Testis (tissue), 2 donors: ENCODE data around the gene DMC1.

ENCODE experiments used
- POLR2A ChIP-seq: fragments of 450-650 bp; IDR thresholded peaks from one replicate; pipeline ENCODE4 v1.6.1; 2017; ENCODE audit warnings: antibody characterized with exemption, mild to moderate bottlenecking, moderate library complexity
- TF ChIP-seq, protein P1 (sequence below), 3 experiments: fragments of 450-650 bp in 2 of 3; fragments of 200-600 bp in 1 of 3; sonication (generic) in 1 of 3; IDR thresholded peaks; one replicate each; pipeline ENCODE4 v1.5.1; 2016 to 2019; ENCODE audit warnings: antibody characterized with exemption in 3 of 3, mild to moderate bottlenecking in 2 of 3, moderate library complexity in 1 of 3

GRCh38 chr22:38614332-38615063, 44.5 kb upstream of the DMC1 start:
- TF ChIP-seq, protein P1, sequence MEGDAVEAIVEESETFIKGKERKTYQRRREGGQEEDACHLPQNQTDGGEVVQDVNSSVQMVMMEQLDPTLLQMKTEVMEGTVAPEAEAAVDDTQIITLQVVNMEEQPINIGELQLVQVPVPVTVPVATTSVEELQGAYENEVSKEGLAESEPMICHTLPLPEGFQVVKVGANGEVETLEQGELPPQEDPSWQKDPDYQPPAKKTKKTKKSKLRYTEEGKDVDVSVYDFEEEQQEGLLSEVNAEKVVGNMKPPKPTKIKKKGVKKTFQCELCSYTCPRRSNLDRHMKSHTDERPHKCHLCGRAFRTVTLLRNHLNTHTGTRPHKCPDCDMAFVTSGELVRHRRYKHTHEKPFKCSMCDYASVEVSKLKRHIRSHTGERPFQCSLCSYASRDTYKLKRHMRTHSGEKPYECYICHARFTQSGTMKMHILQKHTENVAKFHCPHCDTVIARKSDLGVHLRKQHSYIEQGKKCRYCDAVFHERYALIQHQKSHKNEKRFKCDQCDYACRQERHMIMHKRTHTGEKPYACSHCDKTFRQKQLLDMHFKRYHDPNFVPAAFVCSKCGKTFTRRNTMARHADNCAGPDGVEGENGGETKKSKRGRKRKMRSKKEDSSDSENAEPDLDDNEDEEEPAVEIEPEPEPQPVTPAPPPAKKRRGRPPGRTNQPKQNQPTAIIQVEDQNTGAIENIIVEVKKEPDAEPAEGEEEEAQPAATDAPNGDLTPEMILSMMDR (IDR thresholded peaks at IDR 0.05): no peak
- no peak for TF ChIP-seq POLR2A
